Endothelial cell of umbilical vein (primary cell): Measurements from ENCODE around the gene OR9A4. TPM values are rescaled to one million over a fixed set of nuclear protein-coding genes. Genes with fewer than 3 reads are reported as not detected.

Source experiments
- Bru-seq: library from RNA; stranded (reverse); fragments of 400-500 nt; gene quantifications from one replicate; lab custom pipeline; 2021; lab: Mats Ljungman, UMichigan
- BruChase-seq, 2 experiments: library from RNA; stranded (reverse); fragments of 400-500 nt; gene quantifications; one replicate each; lab custom pipeline; 2021; lab: Mats Ljungman, UMichigan
- BruUV-seq: library from RNA; stranded (reverse); fragments of 400-500 nt; replicated peaks from 2 replicates; lab custom pipeline; 2021; lab: Mats Ljungman, UMichigan
- CTCF ChIA-PET: fragments of 300-600, 350-600 bp; sonication (Branson Sonifier 250); formaldehyde crosslinking; loops from one replicate; lab custom pipeline; 2021; ENCODE audit warnings: antibody characterized with exemption, inconsistent platforms; lab: Charles Lee
- POLR2A ChIA-PET: fragments of 300-600, 350-600 bp; sonication (Branson Sonifier 250); formaldehyde crosslinking; loops from one replicate; lab custom pipeline; 2021; ENCODE audit warnings: antibody characterized with exemption, inconsistent platforms; lab: Charles Lee
- DNase-seq: peaks from one replicate; pipeline ENCODE4 v3.0.0-alpha.2; 2011; ENCODE audit warnings: low read depth, low spot score
- FAIRE-seq: peaks from 2 replicates; lab custom pipeline; 2011; peaks lifted over from hg19 to GRCh38; lab: Jason Lieb, UNC
- H2AFZ ChIP-seq: 2 replicates; pipeline ENCODE4 v1.6.0; 2012; ENCODE audit warnings: low read depth, low read length, control low read depth, inconsistent platforms
- H3K27ac ChIP-seq: 2 replicates; pipeline ENCODE4 v1.5.1; 2011; ENCODE audit warnings: low read depth, mild to moderate bottlenecking, control low read depth, low read length, moderate library complexity; ENCODE audit not compliant: insufficient read depth
- H3K27me3 ChIP-seq, 2 experiments: 2 replicates each; pipeline versions ENCODE4 v1.6.0 to v1.6.1; 2011; ENCODE audit warnings: low read length in 2 of 2, mixed read lengths in 1 of 2; ENCODE audit not compliant: control insufficient read depth in 2 of 2, insufficient read depth in 2 of 2
- H3K36me3 ChIP-seq, 2 experiments: 2 replicates in 1 of 2; 3 replicates in 1 of 2; pipeline ENCODE4 v1.5.1; 2011; ENCODE audit warnings: low read length in 2 of 2, mild to moderate bottlenecking in 1 of 2, moderate library complexity in 1 of 2; ENCODE audit not compliant: control insufficient read depth in 2 of 2, insufficient read depth in 2 of 2; ENCODE audit errors: extremely low read depth in 1 of 2
- H3K4me1 ChIP-seq: 3 replicates; pipeline ENCODE4 v1.5.1; 2011; ENCODE audit warnings: mild to moderate bottlenecking, low read length; ENCODE audit not compliant: control insufficient read depth, insufficient read depth; ENCODE audit errors: extremely low read depth
- H3K4me2 ChIP-seq: 2 replicates; pipeline ENCODE4 v1.6.1; 2011; ENCODE audit warnings: low read length, control low read depth, mixed read lengths; ENCODE audit not compliant: insufficient read depth
- H3K4me3 ChIP-seq, 3 experiments: fragments of 200-600 bp in 1 of 3; sonication (generic), shearing (Covaris generic) in 1 of 3; replicated peaks in 1 of 3; 2 replicates each; pipeline ENCODE4 v1.5.1; 2011 to 2016; ENCODE audit warnings: control low read depth in 3 of 3, low read length in 3 of 3, mild to moderate bottlenecking in 2 of 3, inconsistent platforms in 1 of 3, low read depth in 1 of 3, moderate library complexity in 1 of 3; ENCODE audit not compliant: insufficient read depth in 1 of 3
- H3K79me2 ChIP-seq: 2 replicates; pipeline ENCODE4 v1.6.0; 2012; ENCODE audit warnings: low read length, inconsistent platforms; ENCODE audit not compliant: control insufficient read depth, insufficient read depth
- H3K9ac ChIP-seq: replicated peaks from 2 replicates; pipeline ENCODE3; 2011; ENCODE audit warnings: low read length, control low read depth; ENCODE audit not compliant: insufficient read depth; ENCODE audit errors: extremely low read depth
- H3K9me1 ChIP-seq: replicated peaks from 3 replicates; pipeline ENCODE4 v1.6.0; 2011; ENCODE audit warnings: mild to moderate bottlenecking, low read length; ENCODE audit not compliant: control insufficient read depth, insufficient read depth; ENCODE audit errors: extremely low read depth
- H3K9me3 ChIP-seq: replicated peaks from 2 replicates; pipeline ENCODE4 v1.5.1; 2012; ENCODE audit warnings: low read length, inconsistent platforms; ENCODE audit not compliant: control insufficient read depth, insufficient read depth
- H4K20me1 ChIP-seq: replicated peaks from 2 replicates; pipeline ENCODE3; 2011; ENCODE audit warnings: mild to moderate bottlenecking, low read length; ENCODE audit not compliant: control insufficient read depth, insufficient read depth; ENCODE audit errors: extremely low read depth
- CTCF ChIP-seq, 2 donors: IDR thresholded peaks; 1 replicate in 1 of 2; 2 replicates in 1 of 2; pipeline ENCODE4 v1.5.1; 2011; ENCODE audit warnings: low read length in 2 of 2, mild to moderate bottlenecking in 2 of 2, moderate library complexity in 2 of 2, control low read depth in 1 of 2, inconsistent platforms in 1 of 2, low read depth in 1 of 2; ENCODE audit not compliant: insufficient read depth in 1 of 2; ENCODE audit errors: extremely low read depth in 1 of 2
- EZH2 ChIP-seq: IDR thresholded peaks from 2 replicates; pipeline ENCODE4 v1.6.1; 2012; ENCODE audit warnings: borderline replicate concordance, low read depth, mild to moderate bottlenecking, moderate library complexity, low read length, inconsistent platforms; ENCODE audit not compliant: severe bottlenecking
- FOS ChIP-seq: IDR thresholded peaks from 2 replicates; pipeline ENCODE4 v1.6.1; 2011; ENCODE audit warnings: mild to moderate bottlenecking, low read length, moderate library complexity, borderline replicate concordance; ENCODE audit not compliant: insufficient read depth
- GATA2 ChIP-seq: IDR thresholded peaks from 2 replicates; pipeline ENCODE4 v1.7.0; 2011; ENCODE audit warnings: low read depth, mild to moderate bottlenecking, moderate library complexity, mixed read lengths, low read length; ENCODE audit not compliant: insufficient read length, insufficient read depth
- JUN ChIP-seq: IDR thresholded peaks from 2 replicates; pipeline ENCODE4 v1.6.1; 2011; ENCODE audit warnings: borderline replicate concordance, low read depth; ENCODE audit not compliant: insufficient read length, insufficient read depth
- MYC ChIP-seq: IDR thresholded peaks from one replicate; pipeline ENCODE4 v1.6.1; 2011; ENCODE audit warnings: mild to moderate bottlenecking, low read depth, low read length
- POLR2A ChIP-seq: IDR thresholded peaks from 2 replicates; pipeline ENCODE4 v1.6.1; 2012; ENCODE audit warnings: low read depth, mild to moderate bottlenecking, control low read depth, low read length
- POLR2AphosphoS5 ChIP-seq: IDR thresholded peaks from 2 replicates; pipeline ENCODE4 v1.6.1; 2012; ENCODE audit warnings: low read depth, mild to moderate bottlenecking, control low read depth, low read length, moderate library complexity; ENCODE audit not compliant: insufficient read depth
- dilution Hi-C: fragments of 300-500 bp; cut with MboI; formaldehyde crosslinking; loops from one replicate; pipeline ENCODE4 v1.15.0; 2019; ENCODE audit warnings: low sequenced_read_pairs; ENCODE audit not compliant: extremely low pct_ligation_motif_present
- intact Hi-C: fragments of 100-400 bp; cut with micrococcal nuclease; formaldehyde crosslinking; loops from one replicate; pipeline ENCODE4 v1.10.0; 2022
- long read RNA-seq: library from polyadenylated mRNA; stranded (forward); transcript quantifications from one replicate; pipeline ENCODE4 v2.0.0, GENCODE V29; 2021
- polyA minus RNA-seq, 3 experiments: library from RNA; depleted of rRNA, polyadenylated mRNA; stranded (reverse); fragments of >200 nt; gene quantifications; 1 replicate in 1 of 3; 2 replicates in 2 of 3; pipeline ENCODE4 v1.2.3, GENCODE V29; 2011
- polyA plus RNA-seq, 4 experiments: library from polyadenylated mRNA; depleted of rRNA in 3 of 4; stranded (reverse) in 3 of 4; unstranded in 1 of 4; fragments of >200 nt; gene quantifications; 2 replicates each; pipeline versions ENCODE4 v1.2.1 to v1.2.3, GENCODE V29; 2011 to 2012; ENCODE audit warnings: missing spikeins in 1 of 4
- total RNA-seq: library from RNA; stranded (reverse); gene quantifications from 2 replicates; pipeline ENCODE4 v1.2.3, GENCODE V29; 2021
- TF ChIP-seq, protein P1 (sequence below): IDR thresholded peaks from 2 replicates; pipeline ENCODE4 v1.6.1; 2011; ENCODE audit not compliant: insufficient read depth, insufficient read length

OR9A4 gene
- not detected in 2 replicates for total RNA-seq
- polyA plus RNA-seq: not detected in 2 replicates
- polyA plus RNA-seq (2011; cell fraction: cytosol; rRNA removed): not detected in 2 replicates
- not detected in 2 replicates for polyA plus RNA-seq (2011; cell fraction: nucleus; rRNA removed)
- polyA plus RNA-seq (2012): not detected in 2 replicates
- 0.30 TPM in 1 of 2 replicates, not detected in the other for polyA minus RNA-seq
- not detected for polyA minus RNA-seq (2011; cell fraction: cytosol; rRNA and poly(A)+ RNA removed)
- not detected in 2 replicates for polyA minus RNA-seq (2011; cell fraction: nucleus; rRNA and poly(A)+ RNA removed)
- percentile 12 among the genes with signal in this experiment for Bru-seq, nascent RNA
- BruChase-seq, experiment 1, labeled RNA remaining after a 6-hour chase: percentile 52 among the genes with signal in this experiment
- percentile 26 among the genes with signal in this experiment for BruChase-seq, experiment 2, labeled RNA remaining after a 2-hour chase
- long read RNA-seq: 0 reads

DNA sequence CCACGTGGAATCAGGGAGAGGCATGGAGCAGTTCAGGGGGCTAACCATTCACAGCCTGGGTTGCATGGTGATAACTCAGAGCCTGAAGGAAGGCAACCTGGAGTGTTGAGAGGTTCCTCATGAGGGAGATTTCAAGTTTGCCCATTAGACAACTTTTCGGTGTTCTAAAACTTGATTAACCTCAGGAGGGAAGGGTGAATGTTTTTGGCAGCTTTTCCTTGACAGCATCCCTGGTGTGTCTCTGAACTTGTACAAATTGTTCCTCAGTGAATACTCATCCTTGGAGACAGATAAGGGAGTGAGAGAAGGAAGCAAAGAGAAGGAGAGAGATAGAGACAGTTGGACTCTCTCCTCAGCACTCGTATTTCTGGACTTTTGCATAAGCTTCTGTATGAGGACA lies at the start of gene OR9A4:
Gene OR9A4 (plus strand): TSS at position 301 of the 400 bp plus-strand sequence. CDS start 2,477 bp downstream, outside the sequence.
- H3K36me3 ChIP-seq: no peaks in the 10 kb centered on the region
- no peak within 1 kb of the TSS for H2AFZ ChIP-seq
- no TSS peak for BruUV-seq
- TF ChIP-seq, protein P1, sequence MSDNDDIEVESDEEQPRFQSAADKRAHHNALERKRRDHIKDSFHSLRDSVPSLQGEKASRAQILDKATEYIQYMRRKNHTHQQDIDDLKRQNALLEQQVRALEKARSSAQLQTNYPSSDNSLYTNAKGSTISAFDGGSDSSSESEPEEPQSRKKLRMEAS: no peak
- no peak for TF ChIP-seq FOS
- no peak for TF ChIP-seq POLR2AphosphoS5
- no peak for TF ChIP-seq JUN
- no peak for TF ChIP-seq CTCF (IDR thresholded peaks at IDR 0.05; ENCODE audit: extremely low read depth in 1 of 2, insufficient read depth in 1 of 2, low read depth in 1 of 2, low read length in 2 of 2)
- TF ChIP-seq POLR2A: no peak
- no peak for TF ChIP-seq MYC
- no peak for TF ChIP-seq EZH2
- TF ChIP-seq GATA2: no peak
- no peaks in the 10 kb centered on the region for H3K9me3 ChIP-seq
- FAIRE-seq (no peak), DNase-seq (no peak)
- H4K20me1 ChIP-seq: no peaks in the 10 kb centered on the region
- H3K27me3 ChIP-seq: no peaks in the 10 kb centered on the region
- H3K27ac ChIP-seq: no peak within 1 kb of the TSS
- H3K9me1 ChIP-seq: no peaks in the 10 kb centered on the region
- no peak within 1 kb of the TSS for H3K4me3 ChIP-seq
- no peak within 1 kb of the TSS for H3K9ac ChIP-seq
- H3K4me2 ChIP-seq: no peak within 1 kb of the TSS
- no peaks in the 10 kb centered on the region for H3K79me2 ChIP-seq
- intact Hi-C loops (no loop called here), dilution Hi-C loops (no loop called here)
- POLR2A ChIA-PET: no interaction called here
- CTCF ChIA-PET: no interaction called here
- no peaks in the 10 kb centered on the region for H3K4me1 ChIP-seq
